Kidney tubule cell (primary cell): ENCODE measurements around the gene TIMM10B.

Experiments
- DNase-seq: peaks from one replicate; pipeline ENCODE4 v3.0.0-alpha.2; 2018; ENCODE audit warnings: low spot score

Gene TIMM10B

DNA sequence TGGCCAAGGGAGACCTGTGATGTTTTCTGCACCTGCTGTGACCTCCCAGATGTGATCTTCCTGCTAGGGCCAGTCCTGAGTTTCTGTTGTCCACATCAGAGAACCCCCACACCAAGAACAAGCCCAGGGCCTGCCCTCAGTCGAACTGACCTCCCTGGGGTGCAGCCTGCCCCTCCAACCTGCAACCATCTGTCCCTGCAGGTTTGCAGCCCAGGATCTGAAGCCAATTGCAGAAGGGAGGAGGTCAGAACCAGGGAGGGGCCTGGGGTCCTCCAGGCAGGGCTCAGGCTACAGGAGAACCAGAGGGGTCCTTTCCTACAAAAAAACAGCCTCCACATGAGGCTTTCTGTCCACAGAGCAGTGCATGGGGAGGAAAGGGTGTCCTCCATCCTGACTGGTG, 8.4 kb upstream of the TIMM10B start:
- DNase-seq: no peak

DNA sequence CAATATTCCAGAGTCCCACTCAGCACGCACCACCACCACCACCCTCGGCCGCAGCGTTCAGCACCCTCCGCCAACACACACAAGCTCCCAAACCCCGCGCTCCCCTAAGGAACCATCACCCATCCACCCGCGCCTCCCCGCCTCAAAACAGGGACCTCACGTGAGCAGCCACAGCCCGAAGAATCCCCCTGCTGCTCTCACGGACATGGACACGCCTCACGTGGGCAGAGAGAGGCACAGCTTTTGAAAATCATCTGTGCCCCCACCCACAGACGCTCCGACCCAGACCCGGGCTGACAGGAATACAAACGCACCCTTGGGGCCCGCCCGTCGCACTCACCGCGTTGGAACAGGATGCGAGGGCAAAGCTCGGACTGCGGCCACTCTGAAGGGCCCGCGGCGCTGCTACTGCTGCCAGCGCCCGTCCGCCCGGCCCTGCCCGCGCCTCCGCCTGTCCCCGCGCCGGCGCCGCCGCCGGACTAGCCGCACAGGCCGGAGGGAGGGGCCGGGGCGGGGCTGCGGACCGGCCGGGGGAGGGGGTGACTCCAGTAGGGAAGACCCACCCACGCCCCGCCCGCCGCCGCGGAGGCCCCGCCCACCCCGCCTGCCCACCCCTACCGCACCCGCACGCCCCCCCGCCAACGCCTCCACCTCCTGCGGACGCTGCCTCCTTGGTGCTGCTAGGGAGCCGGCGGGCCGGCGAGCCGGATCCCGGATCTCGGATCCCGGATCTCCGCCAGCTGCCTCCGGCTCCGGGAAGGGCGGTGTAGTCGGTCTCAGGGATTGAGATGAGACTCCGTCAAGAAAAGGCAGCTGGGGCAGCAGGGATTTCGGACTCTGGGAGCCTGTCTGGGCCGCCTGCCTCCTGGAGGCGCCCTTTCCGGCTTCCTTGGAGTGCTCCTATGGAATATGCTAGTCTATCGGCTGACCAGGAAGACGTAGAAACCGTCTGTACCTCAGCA, 7.6 kb upstream of the TIMM10B start, which contains the start of gene TRIM3:
Gene TRIM3, minus strand, starts transcription at position 491 of the 962 bp plus-strand sequence. CDS start 8,246 bp downstream, outside the sequence.
- DNase-seq: peak; percentile 89

DNA sequence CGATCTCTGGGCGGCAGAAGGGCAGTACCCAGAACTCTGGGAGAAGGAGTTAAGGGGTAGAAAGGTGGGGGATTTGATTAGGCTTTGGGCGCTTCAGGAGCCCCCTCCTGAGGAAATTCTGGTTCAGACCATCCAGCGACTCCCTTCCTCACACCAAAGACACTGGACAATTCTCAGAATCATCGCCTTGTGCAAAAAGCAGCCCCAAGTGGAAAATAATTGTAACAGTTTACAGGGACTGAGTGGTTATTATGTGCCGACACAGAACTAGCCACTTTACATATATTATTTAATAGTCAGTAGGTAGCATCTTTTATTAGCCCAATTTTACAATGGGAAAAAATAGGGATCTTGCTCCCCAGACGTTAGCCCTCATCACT, 6.9 kb upstream of the TIMM10B start:
- no peak for DNase-seq

DNA sequence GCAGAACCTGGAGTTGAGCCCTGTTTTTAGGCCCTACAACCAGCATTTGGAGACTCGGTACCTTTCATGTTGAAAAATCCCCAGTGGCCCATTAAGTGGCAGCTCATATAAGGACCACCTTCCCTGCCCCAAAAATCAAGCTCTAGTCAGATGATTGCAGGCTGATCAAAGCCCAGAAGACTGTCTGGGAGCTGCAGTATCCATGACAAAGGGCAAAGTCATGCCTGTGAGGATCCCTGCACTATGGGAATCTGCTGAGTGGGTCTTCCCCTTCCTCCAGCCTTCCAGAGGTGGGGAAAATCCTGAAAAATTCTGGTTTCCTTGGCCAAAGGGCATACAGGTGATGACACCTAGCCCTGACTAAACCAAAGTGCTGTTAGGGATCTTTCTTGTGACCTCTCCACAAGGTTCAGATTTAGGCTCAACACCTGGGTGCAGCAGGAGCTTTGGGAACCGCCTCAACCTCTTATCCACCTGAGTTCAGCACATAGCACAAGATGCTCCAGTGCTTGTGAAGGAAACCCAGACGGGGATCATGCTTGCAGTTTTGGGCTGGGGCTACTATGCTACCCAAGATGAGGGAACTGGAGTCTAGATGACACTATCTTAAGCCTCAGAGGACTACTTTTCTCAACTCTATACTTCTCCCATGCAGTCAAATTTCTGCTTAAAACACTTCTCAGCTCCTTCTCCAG, 6.3 kb upstream of the TIMM10B start:
- DNase-seq: peak; percentile 2

DNA sequence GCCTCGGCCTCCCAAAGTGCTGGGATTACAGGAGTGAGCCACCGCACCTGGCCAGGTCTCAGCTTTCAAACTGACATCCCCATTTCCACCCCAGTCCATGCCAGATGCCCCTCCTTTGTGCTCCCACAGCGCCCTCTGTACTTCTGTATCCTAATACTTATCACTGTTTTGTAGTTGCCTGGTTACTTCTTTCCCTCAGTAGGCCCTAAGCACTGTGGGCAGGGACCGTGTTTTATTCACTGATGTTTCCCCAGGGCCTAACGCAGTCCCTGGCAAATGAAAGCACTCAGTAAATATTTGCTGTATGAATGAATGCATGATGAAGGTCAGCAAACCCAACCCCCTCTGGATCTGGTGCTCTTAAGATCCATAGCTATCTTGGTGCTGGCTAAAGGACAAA, 5.4 kb upstream of the TIMM10B start:
- DNase-seq: no peak

DNA sequence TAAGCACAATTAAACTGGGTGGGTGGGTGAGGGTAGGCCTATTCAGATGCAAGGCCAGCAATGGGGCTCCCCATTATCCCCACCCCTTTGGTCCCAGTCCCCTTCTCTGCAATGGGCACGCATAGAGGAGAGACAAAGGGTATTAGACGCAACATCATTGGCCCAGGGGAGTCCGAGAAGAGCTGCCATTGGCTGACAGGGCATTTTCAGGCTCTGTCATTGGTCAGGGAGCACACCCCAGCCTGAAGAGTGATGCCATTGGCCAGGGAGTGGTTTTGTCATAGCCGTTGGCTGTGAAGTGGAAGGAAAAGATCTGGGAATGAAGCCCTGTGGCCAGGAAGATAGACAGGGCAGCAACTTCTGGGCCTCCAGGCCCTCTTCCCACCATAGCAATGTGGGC, 4.7 kb upstream of the TIMM10B start:
- DNase-seq: no peak

DNA sequence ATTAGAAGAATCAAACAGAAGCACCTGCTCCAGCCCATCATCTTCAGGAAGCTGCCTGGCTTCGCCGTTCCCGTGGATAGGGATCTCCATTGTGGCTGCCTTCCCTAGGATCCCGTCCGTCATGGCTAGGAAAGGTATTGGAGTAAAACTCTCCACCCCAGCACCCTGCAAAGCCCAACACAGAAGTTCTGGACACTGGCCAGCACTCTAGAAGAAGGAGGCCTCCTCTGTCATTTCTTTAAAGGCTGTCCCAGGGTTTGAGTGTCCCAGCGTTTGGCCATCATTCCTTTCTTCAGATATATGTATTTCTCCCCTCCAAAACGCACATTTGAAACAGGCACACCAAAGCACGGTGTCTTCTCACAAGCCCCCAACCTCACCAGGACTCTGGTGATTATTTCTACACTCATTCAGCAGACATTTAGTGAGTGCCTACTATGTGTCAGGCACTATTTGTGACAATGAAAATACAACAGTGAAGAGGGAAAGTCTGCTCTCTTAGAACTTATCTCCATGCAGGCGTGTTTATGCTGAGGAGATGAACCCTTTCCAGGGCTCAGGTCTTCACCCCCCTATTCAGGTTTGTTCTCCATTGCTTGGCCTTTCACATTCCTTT, 894 bp upstream of the TIMM10B start:
- no peak for DNase-seq

DNA sequence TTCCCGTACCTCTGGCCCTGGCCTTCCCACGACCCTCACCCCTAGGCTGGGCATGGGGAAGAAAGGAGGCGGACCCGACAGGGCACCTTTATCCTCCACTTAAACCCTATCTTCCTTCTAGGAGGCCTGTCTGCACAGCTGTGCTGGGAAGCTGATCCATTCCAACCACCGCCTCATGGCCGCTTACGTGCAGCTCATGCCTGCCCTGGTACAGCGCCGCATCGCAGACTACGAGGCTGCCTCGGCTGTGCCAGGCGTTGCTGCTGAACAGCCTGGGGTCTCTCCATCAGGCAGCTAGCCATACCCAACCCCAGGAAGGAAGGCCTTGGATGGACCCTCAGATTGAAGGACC, 599 bp downstream of the TIMM10B start:
- peak; percentile 15 for DNase-seq

DNA sequence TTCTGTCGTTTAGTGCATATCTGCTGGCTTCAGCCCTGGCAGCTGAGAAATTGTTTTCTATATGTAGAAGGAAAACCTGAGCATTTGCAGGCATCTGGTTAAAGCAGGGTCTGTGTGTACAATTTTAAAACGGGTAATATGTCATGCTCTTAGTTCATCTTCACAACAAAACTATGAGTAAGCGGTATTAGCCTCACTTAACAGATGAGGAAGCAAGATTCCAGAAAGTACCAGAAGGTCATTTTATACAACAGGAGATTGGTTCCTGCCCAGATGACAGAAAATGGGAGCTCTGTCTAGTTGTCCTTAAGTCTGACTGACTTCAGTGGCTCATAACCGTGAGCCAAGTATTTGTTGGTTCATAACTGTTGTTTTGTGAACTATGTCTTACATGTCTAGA, 1.1 kb downstream of the TIMM10B start:
- DNase-seq: no peak

DNA sequence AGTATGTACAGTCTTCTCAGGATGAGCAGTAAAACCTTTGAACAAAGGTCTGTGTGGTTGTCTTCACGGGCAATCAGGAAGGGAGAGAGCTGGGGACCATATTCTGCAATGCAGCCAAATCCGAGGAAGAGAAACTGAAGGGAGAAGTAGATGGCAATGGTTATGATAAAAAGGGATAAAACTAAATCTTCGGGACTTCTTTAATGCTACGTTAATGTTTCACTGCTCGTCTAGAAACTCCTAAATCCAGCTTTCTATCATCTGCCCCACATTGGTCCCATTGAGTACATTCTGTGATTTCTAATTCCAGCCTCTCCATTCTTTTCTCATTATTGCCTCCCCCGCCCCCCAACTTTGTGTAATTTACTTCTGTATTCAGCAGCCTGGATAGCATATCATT, 1.7 kb downstream of the TIMM10B start:
- DNase-seq: no peak

DNA sequence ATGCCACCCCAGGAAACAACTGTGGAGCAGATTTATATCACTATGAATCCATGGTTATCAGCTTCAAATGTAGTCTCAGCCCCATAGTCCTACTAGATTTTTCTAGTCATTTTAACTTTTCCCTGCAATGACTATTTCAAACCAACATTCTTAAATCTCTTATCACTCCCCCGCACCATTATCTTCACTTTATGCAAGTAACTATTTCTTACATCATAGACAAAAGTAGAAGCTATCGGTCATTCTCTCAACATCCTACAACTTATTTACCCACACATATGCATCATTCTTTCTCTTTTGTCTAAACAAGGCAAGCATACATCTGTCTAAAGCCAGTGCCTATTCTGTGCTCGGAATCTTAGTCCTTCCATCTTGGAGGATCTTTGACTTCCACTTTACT, 4.4 kb downstream of the TIMM10B start:
- DNase-seq: no peak

DNA sequence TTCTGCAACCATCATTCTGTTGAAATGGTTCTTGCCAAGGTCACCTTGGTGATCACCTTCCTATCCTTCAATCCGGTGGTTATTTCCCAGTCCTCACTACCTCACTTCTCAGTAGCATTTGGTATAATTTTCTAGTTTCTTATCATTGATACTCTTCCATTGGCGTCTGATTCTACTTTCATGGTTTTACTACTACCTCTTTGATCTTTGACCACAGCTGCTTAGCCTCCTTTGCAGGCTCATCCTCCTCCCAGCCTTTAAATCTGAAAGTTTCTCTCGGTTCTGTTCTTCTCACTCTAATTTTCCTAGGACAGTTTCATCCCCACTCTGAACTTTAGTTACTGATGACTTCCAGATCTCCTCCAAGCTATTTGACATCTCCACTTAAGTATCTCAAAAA, 5.0 kb downstream of the TIMM10B start:
- no peak for DNase-seq

DNA sequence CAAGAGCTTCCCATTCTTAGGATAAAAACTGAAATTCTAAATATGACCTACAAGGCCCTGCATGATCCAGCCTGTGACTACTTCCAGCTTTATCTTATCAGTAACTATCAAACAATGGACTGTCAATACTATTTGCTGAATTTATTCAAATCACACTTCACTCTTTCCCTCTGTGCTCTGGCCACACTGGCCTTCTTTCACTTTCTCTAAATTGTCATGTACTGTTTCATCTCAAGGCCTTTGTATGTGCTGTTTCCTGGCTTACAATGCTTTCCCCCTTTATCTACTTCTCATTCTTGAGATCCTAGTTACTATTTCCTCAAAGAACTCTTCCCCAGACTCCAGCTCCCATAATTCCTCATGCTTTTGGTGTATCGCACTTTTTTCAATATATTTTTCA, 5.6 kb downstream of the TIMM10B start:
- DNase-seq: no peak

DNA sequence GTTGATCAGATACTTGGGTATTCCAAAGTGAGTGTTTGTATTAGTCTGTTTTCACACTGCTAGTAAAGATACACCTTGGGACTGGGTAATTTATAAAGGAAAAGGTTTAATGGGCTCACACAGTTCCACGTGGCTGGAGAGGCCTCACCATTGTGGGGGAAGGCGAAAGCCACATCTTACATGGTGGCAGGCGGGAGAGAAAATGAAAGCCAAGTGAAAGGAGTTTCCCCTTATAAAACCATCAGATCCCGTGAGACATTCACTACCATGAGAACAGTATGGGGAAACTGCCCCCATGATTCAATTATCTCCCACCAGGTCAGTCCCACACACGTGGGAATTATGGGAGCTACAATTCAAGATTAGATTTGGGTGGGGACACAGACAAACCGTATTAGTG, 7.0 kb downstream of the TIMM10B start:
- DNase-seq: no peak

DNA sequence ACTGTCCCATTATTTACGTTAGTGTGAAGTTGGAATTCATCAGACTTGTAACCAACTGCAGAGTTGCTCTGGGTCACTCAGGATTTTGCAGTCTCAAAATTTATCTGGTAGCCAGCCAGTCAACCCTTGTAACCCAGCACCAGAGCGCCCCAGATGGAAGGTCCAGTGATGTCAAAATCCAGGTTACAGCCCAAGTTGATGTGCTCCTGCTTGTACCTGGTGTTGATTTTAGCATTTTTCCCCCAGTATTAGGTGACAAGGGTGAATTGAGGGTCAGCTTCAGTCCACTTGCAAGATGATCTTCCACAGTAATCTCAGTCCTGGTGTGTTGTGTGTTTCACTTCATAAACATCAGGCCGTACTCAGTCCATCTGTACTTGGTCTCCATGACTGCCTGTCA, 7.5 kb downstream of the TIMM10B start:
- no peak for DNase-seq

DNA sequence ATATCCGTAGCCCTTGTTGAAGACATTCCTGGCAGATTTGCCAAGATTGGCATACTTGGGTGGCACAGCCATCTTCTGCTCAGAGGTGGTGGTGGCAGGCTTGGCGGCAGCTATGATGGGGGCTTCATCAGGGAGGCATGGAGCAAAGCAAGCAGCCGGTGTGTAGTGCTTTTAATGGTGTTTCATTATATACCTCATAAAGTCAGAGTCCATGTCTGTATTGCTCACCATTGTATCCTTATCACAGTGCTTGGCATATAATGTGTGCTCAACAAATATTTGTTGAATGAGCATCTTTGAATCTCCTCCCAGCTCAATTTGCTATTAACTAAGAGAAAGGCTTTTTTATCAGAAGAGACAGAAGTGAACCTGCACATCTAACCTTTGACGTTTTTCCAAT, 8.0 kb downstream of the TIMM10B start:
- no peak for DNase-seq

DNA sequence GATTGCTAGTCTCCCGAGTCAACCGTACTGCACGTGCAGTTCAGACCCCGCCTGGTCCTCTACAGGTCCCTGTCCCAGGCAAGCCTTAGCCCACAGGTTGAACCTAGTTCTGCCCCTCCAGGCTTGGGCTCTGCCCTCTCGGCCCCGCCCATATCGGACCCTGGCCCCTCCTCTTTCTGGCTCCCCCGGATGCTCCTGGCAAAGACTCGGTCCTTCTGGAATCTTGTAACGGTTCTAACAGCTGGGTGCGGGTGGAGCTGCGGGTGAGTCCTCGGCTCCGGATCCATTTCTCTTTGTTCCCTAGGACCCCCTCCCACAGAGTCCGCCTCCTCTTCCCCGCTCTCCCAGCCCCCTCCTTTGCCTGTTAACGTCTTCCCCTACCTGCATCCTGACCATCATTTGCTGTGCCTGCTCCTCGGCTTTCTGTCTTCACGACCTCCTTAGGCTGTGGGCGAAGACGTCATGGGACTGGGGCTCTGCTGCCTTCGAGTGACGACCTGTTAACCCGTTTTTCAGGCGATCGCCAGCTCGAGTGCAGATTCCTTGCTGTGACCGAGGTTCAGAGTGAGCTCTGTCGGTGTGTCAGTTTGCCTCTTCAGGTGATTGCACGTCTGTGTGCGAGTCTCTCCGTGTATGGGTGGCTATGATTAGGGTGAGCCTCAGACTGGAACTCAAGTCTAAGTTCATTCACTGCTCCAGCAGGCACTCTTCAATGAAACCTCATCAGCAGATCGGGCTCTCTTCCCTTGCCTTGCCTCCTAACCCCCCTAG, 16.0 kb downstream of the TIMM10B start, which contains the start of gene DNHD1:
Gene DNHD1, plus strand, starts transcription at position 212 of the 771 bp plus-strand sequence. CDS start 936 bp downstream, outside the sequence.
- DNase-seq: no peak

DNA sequence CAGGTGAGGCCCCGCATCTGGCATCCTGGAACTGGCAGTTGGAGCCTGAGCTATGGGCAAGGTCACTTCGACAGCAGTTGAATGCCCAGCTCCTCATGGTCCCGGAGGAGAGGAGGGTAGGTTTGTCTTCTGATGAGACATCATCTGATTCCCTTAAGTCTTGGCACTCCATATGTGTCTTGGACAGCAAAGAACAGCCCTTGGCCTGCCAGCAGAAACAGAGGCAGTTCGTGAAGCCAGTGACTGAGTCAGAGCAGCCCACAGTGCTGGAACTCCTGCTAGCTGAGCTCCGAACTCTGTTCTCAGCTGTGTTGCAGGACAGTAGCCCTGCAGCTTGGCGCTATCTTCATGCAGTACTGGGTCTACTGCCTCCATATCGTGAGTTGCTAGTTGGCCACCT, 16.8 kb downstream of the TIMM10B start:
- DNase-seq: no peak

DNA sequence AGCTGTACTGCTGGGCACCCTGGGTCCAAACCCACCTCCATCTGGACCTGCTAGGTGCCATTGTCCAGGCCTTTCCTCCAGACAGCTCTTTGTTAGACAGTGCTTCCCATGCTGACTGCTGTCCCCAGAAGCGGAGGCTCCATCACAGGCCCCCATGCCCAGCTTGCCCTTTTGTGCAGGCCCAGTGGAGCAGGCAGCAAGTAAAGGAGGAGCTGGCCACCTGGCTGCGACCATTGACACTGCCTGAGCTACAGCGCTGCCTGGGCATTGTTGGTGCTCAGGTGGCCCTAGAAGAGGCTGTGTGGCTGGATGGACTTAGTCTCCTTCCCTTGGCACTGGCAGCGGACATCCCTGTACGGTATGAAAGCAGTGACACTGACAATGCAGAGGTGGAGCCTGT, 17.2 kb downstream of the TIMM10B start:
- no peak for DNase-seq

DNA sequence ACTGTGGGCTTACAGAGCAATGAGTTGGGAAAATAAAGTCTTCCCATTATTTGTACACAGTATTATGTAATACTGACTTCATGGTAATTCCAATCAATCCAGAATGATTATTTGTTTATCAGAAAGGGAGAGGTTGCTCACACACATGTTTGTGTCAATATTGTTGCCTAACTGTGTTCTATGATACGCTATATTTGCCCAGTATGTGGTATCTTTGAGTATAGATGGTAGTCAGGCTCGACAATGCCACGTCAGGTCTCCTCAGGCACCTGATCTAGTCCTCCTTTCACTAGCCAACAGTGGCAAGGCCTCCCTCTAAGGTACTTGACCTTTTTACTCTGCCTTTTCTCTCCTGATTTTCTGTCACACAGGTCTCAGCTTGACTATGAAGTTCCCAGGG, 21.1 kb downstream of the TIMM10B start:
- DNase-seq: no peak

DNA sequence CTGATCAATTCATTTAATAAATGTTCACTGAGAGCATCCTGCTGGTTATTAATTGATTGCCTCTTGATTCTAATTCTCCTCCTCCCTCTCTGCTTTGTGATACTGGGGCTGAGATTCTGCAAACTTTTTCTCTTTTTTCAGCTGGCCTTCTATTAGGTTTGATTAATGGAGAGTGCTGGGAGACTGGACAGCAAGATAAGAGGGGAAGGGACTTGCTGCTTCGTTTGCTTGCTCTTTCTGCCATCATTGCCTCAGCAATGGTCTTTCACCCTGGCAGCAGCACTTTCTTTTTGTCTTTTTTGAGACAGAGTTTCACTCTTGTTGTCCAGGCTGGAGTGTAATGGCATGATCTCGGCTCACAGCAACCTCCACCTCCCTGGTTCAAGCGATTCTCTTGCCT, 22.9 kb downstream of the TIMM10B start:
- no peak for DNase-seq

DNA sequence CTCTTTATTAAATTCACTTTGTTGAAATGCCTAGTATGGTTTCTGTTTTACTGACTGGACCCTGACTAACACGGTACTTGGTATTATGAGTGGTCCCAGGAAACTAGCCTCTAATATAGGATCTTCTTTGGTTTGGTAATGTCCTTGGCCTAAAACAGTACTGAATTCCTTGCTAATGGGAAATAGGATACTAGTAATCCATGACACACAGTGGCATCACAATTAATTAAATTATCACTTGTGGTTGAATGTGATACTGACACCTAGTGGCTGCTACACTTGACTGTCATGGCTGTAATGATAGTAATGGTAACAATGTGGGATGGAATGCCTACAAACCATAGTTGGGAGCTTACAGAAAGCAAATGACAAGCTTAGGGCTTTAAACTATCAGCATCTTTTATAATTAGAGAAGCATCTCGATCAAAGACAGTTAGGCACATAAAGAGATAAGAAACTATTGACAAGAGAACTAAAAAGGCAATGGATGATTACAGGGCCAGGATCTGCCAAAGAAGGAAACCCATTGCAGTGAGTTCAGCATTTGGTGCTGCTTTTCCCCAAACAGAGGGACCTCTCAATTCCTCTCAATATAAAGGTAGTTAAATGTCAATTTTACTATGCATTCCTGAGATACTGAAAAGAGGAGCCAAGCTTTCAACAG, 24.4 kb downstream of the TIMM10B start:
- DNase-seq: peak; percentile 68
